ENCODE data around the gene EZR. TPM values are rescaled to one million over a fixed set of nuclear protein-coding genes. Genes with fewer than 3 reads are reported as not detected.
A peak's percentile ranks its signal among the peaks of the same experiment; 100 is the strongest.

The EZR gene
- total and polyA plus RNA-seq, 4 experiments from 2014 or later, result 260 to 277 (median 266) TPM

GRCh38 chr6:158725704-158726103 lies 93.5 kb downstream of the EZR start:
- H3K4me1 Mint-ChIP-seq, result peaks cover 8 to 31% (median 13%) of the 10 kb centered on the region in 4 donors
- no peaks in the 10 kb centered on the region for H3K9me3 Mint-ChIP-seq
- H3K36me3 Mint-ChIP-seq, result peaks cover 43 to 46% of the 10 kb centered on the region in 2 donors
- Histone ChIP-seq H3K36me3 (ENCODE audit: insufficient read depth, low read length) (peaks cover 5% of the 10 kb centered on the region), H3K4me3 (ENCODE audit: low read length in 2 of 2) (no peak overlapping the region), H3K9me3 (ENCODE audit: control insufficient read depth in 1 of 2, low read length in 2 of 2) (no peaks in the 10 kb centered on the region), H3K4me1 (ENCODE audit: insufficient read depth, low read length) (peaks cover 14% of the 10 kb centered on the region), H3K27me3 (ENCODE audit: insufficient read depth, low read length) (no peaks in the 10 kb centered on the region), H3K27ac (ENCODE audit: low read depth, low read length) (no peak overlapping the region)
- H3K27me3 Mint-ChIP-seq, result no peaks in the 10 kb centered on the region
- CTCF ChIA-PET (ENCODE audit: partially characterized antibody), result no interaction called here
- peak overlapping the region in 1 of 7 donors; percentile 50 for H3K27ac Mint-ChIP-seq
- H3K4me3 Mint-ChIP-seq, result no peak overlapping the region
- POLR2A ChIA-PET (ENCODE audit: partially characterized antibody), result no interaction called here
- intact Hi-C loops (cut with micrococcal nuclease), result no loop called here
- no peak for DNase-seq

- peaks cover 5% of the 10 kb centered on the region for H3K36me3 ChIP-seq (ENCODE audit: insufficient read depth, low read length)
- no peak for DNase-seq
- intact Hi-C loops (cut with micrococcal nuclease), result no loop called here
These were observed 96.9 kb downstream of the EZR start for GRCh38 chr6:158722176-158722729.

GRCh38 chr6:158718461-158719046 lies 100.6 kb downstream of the EZR start:
- Mint-ChIP-seq H3K9me3 (no peaks in the 10 kb centered on the region), H3K27me3 (no peaks in the 10 kb centered on the region), H3K36me3 (peaks cover 14 to 39% of the 10 kb centered on the region in 2 donors), H3K27ac (peak overlapping the region; percentile 53 to 95 (median 91)), H3K4me1 (peaks cover 37 to 75% (median 53%) of the 10 kb centered on the region in 4 donors), H3K4me3 (peak overlapping the region in 2 of 8 donors; percentile 80 to 82)
- Histone ChIP-seq H3K4me1 (ENCODE audit: insufficient read depth, low read length) (peaks cover 62% of the 10 kb centered on the region), H3K4me3 (ENCODE audit: low read length in 2 of 2) (no peak overlapping the region), H3K27me3 (ENCODE audit: insufficient read depth, low read length) (no peaks in the 10 kb centered on the region), H3K27ac (ENCODE audit: low read depth, low read length) (peak overlapping the region; percentile 25), H3K9me3 (ENCODE audit: control insufficient read depth in 1 of 2, low read length in 2 of 2) (no peaks in the 10 kb centered on the region), H3K36me3 (ENCODE audit: insufficient read depth, low read length) (no peaks in the 10 kb centered on the region)
- intact Hi-C loops (cut with micrococcal nuclease), result loop anchor here (5.0 kb wide), 1 partner anchor 74 kb away; no protein-coding TSS in a partner anchor
- no peak for DNase-seq
- ChIA-PET POLR2A (ENCODE audit: partially characterized antibody) (interaction anchor here (0.7 to 1.8 kb wide), 6 partner anchors 10 to 240 kb away, joined by 3 to 4 read pairs (median 4); no protein-coding TSS in a partner anchor), CTCF (ENCODE audit: partially characterized antibody) (interaction anchor here (0.9 to 2.1 kb wide), 10 partner anchors 9 to 255 kb away, joined by 3 to 5 read pairs (median 4); no protein-coding TSS in a partner anchor)

More at GRCh38 chr6:158722176-158722729, 96.9 kb downstream of the EZR start:
- H3K4me3 Mint-ChIP-seq, result peak overlapping the region in 2 of 8 donors; percentile 10 to 20
- peaks cover 23 to 39% of the 10 kb centered on the region in 2 donors for H3K36me3 Mint-ChIP-seq
- POLR2A ChIA-PET (ENCODE audit: partially characterized antibody), result no interaction called here
- no peaks in the 10 kb centered on the region for H3K27me3 ChIP-seq (ENCODE audit: insufficient read depth, low read length)
- H3K4me3 ChIP-seq (ENCODE audit: low read length in 2 of 2), result no peak overlapping the region
- CTCF ChIA-PET (ENCODE audit: partially characterized antibody), result interaction anchor here (1.1 to 1.4 kb wide), 4 partner anchors 25 to 509 kb away, joined by 3 read pairs; no protein-coding TSS in a partner anchor
- peaks cover 47% of the 10 kb centered on the region for H3K4me1 ChIP-seq (ENCODE audit: insufficient read depth, low read length)
- peaks cover 28 to 64% (median 41%) of the 10 kb centered on the region in 4 donors for H3K4me1 Mint-ChIP-seq
- H3K27me3 Mint-ChIP-seq, result no peaks in the 10 kb centered on the region
- no peaks in the 10 kb centered on the region for H3K9me3 ChIP-seq (ENCODE audit: control insufficient read depth in 1 of 2, low read length in 2 of 2)
- no peak overlapping the region for H3K27ac ChIP-seq (ENCODE audit: low read depth, low read length)
- peak overlapping the region in 2 of 7 donors; percentile 46 to 47 for H3K27ac Mint-ChIP-seq
- no peaks in the 10 kb centered on the region for H3K9me3 Mint-ChIP-seq

- Mint-ChIP-seq H3K27ac (peak overlapping the region; percentile 76 to 95 (median 95)), H3K4me1 (peaks cover 39 to 72% (median 55%) of the 10 kb centered on the region in 4 donors), H3K4me3 (peak overlapping the region; percentile 59 to 82 (median 74)), H3K27me3 (no peaks in the 10 kb centered on the region), H3K9me3 (no peaks in the 10 kb centered on the region), H3K36me3 (peaks cover 22 to 44% of the 10 kb centered on the region in 2 donors)
- intact Hi-C loops (cut with micrococcal nuclease), result loop anchor here (5.0 kb wide), 1 partner anchor 75 kb away; no protein-coding TSS in a partner anchor
- H3K27me3 ChIP-seq (ENCODE audit: insufficient read depth, low read length), result no peaks in the 10 kb centered on the region
- H3K4me1 ChIP-seq (ENCODE audit: insufficient read depth, low read length), result peaks cover 62% of the 10 kb centered on the region
- ChIA-PET CTCF (ENCODE audit: partially characterized antibody) (interaction anchor here (0.7 to 2.0 kb wide), 11 partner anchors 10 to 253 kb away, joined by 3 to 5 read pairs (median 4); no protein-coding TSS in a partner anchor), POLR2A (ENCODE audit: partially characterized antibody) (interaction anchor here (0.6 to 1.8 kb wide), 8 partner anchors 9 to 387 kb away, joined by 3 to 5 read pairs (median 3); no protein-coding TSS in a partner anchor)
- H3K4me3 ChIP-seq (ENCODE audit: low read length in 2 of 2), result peak overlapping the region in 1 of 2 donors; percentile 27
- H3K36me3 ChIP-seq (ENCODE audit: insufficient read depth, low read length), result no peaks in the 10 kb centered on the region
- peak overlapping the region; percentile 25 for H3K27ac ChIP-seq (ENCODE audit: low read depth, low read length)
- H3K9me3 ChIP-seq (ENCODE audit: control insufficient read depth in 1 of 2, low read length in 2 of 2), result no peaks in the 10 kb centered on the region
- peak in 4 of 5 donors; percentile 36 to 59 (median 47) for DNase-seq
These were observed 101.5 kb downstream of the EZR start for GRCh38 chr6:158717341-158718330.

Small RNA genes within 50 kb of the gene (microRNA-seq; reads per million reads assigned to microRNA genes)
- not detected for gene MIR3918 (ENCODE audit: borderline microRNAs expressed, borderline number of aligned reads, borderline replicate concordance)

Other genes starting within 250 kb of the EZR start
- 10 to 100 TPM; 78.8 to 90.4 TPM for gene DYNLT1, start 174.6 kb downstream of the EZR start, total RNA-seq
- 100 to 1,000 TPM in 1 of 2 donors, 10 to 100 TPM in 1; 93.8 to 105 TPM for gene DYNLT1, start 174.6 kb downstream of the EZR start, polyA plus RNA-seq
- gene SYTL3, start 169.3 kb downstream of the EZR start, total RNA-seq, result 10 to 100 TPM; 22.2 to 24.3 TPM
- 10 to 100 TPM; 11.9 to 13.3 TPM for gene SYTL3, start 169.3 kb downstream of the EZR start, polyA plus RNA-seq
- gene RSPH3, start 180.8 kb upstream of the EZR start, total RNA-seq, result 1 to 10 TPM; 3.4 to 3.5 TPM
- gene RSPH3, start 180.8 kb upstream of the EZR start, polyA plus RNA-seq, result 1 to 10 TPM in 1 of 2 donors, under 1 TPM in 1; 0.66 to 3.7 TPM
- gene TAGAP, start 225.6 kb upstream of the EZR start, total RNA-seq, result 100 to 1,000 TPM; 160 to 161 TPM
- 100 to 1,000 TPM; 215 to 276 TPM for gene TAGAP, start 225.6 kb upstream of the EZR start, polyA plus RNA-seq